IPS-NIHi7 (cell line): Measurements from ENCODE around the gene TRMO.

Source experiments
- DNase-seq: peaks from one replicate; pipeline ENCODE4 v3.0.0; 2012; ENCODE audit warnings: mixed read lengths; ENCODE audit errors: extremely low spot score

The TRMO gene

GRCh38 chr9:97938081-97938644 is 15.9 kb upstream of the TRMO start, which contains the start of gene HEMGN:
TSS of gene HEMGN (minus strand) at chr9:97938172. CDS start at chr9:97938136, 36 bp downstream.
- DNase-seq = no peak

- DNase-seq = no peak
Observed at GRCh38 chr9:97936998-97937397, 14.7 kb upstream of the TRMO start.

- no peak for DNase-seq
Observed at GRCh38 chr9:97935276-97935675, 13.0 kb upstream of the TRMO start.

- DNase-seq = peak; percentile 16
Observed at GRCh38 chr9:97934321-97935115, 12.2 kb upstream of the TRMO start.

GRCh38 chr9:97933297-97933998 is 11.1 kb upstream of the TRMO start:
- DNase-seq = no peak

- DNase-seq = no peak
Observed at GRCh38 chr9:97930972-97931371, 8.7 kb upstream of the TRMO start.

- DNase-seq = no peak
Observed at GRCh38 chr9:97928986-97929604, 6.8 kb upstream of the TRMO start.

GRCh38 chr9:97925497-97926334 is 3.4 kb upstream of the TRMO start:
- no peak for DNase-seq

- DNase-seq = no peak
Observed at GRCh38 chr9:97924386-97924785, 2.1 kb upstream of the TRMO start.

- DNase-seq = peak; percentile 38
Observed at GRCh38 chr9:97923529-97924108, 1.3 kb upstream of the TRMO start.

GRCh38 chr9:97919217-97919813 is 3.0 kb downstream of the TRMO start:
- DNase-seq = no peak

- DNase-seq = no peak
Observed at GRCh38 chr9:97918611-97919010, 3.7 kb downstream of the TRMO start.

- no peak for DNase-seq
Observed at GRCh38 chr9:97911970-97912369, 10.3 kb downstream of the TRMO start.

- no peak for DNase-seq
Observed at GRCh38 chr9:97911528-97911927, 10.8 kb downstream of the TRMO start.

- DNase-seq = no peak
Observed at GRCh38 chr9:97910357-97910756, 11.9 kb downstream of the TRMO start.

- DNase-seq = no peak
Observed at GRCh38 chr9:97908705-97909104, 13.6 kb downstream of the TRMO start.

- DNase-seq = no peak
Observed at GRCh38 chr9:97907632-97908031, 14.7 kb downstream of the TRMO start.

GRCh38 chr9:97907046-97907445 is 15.3 kb downstream of the TRMO start:
- no peak for DNase-seq

- DNase-seq = no peak
Observed at GRCh38 chr9:97906236-97906831, 16.0 kb downstream of the TRMO start.

GRCh38 chr9:97905228-97905627 is 17.1 kb downstream of the TRMO start:
- no peak for DNase-seq
